Measurements from ENCODE around the gene FMNL1.

The FMNL1 gene

DNA sequence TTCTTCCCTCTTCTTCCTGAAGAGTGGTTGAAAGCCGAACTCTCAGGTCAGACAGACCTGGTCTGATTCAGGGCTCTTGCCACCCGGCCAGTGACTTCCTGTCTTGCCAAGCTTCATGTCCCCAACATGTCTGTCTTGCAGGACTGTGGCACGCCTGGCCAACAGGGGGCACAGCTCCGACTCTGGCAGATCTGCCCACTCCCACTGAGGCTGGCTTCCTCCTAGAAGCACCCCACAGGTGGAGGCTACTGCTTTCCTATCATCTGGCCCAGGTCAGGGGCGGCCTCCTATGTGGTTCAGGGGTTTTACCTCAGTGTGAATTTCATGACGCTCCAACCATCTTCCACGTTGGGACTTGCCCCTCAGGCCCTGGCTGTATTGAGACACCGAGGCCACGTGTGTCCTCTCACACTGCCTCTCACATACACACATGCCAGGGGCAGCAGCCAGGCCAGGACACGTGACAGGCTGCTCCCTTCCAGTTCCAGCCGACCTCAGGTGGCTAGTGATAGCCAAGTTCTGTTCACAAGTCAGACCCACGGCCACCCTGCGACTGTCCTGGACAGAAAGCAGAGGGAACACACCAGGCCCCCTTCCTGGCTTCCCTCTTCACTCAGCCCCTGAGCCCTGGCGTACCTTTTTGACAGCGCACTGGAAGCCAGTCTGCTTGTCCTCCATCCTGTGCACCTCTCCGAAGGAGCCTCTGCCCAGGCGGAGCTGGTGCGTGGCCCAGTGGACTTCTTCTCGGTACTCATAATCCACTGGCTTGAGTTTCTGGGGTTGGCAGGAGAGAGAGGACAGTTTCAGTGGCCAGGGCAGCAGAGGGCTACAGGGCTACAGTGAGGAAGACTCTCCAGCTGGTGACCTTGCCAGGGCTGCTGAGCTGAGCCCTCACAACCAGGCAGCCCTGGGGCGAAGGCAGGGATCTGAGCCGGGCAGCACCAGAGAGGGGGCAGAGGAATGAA lies 62.8 kb downstream of the FMNL1 start:
- no peak for DNase-seq

DNA sequence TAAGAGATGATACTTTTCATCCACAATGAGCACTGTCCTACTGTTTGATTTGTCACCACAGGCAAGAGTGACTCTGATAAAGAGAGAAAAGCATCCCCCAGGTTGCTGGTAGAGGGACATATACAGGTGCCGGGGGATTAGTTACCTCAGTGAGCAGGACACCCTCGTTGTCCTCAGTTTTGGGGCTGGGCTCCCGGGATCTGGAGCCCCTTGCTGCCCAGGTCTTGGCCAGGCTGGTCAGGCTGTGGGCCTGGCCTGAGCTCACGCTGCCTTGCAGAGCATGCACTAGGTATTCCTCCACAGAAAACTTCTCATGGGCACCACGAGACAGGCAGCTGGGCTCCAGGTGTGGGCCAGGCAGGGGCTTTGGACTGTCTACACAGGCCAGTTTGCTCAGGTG lies 64.6 kb downstream of the FMNL1 start:
- DNase-seq, result no peak

DNA sequence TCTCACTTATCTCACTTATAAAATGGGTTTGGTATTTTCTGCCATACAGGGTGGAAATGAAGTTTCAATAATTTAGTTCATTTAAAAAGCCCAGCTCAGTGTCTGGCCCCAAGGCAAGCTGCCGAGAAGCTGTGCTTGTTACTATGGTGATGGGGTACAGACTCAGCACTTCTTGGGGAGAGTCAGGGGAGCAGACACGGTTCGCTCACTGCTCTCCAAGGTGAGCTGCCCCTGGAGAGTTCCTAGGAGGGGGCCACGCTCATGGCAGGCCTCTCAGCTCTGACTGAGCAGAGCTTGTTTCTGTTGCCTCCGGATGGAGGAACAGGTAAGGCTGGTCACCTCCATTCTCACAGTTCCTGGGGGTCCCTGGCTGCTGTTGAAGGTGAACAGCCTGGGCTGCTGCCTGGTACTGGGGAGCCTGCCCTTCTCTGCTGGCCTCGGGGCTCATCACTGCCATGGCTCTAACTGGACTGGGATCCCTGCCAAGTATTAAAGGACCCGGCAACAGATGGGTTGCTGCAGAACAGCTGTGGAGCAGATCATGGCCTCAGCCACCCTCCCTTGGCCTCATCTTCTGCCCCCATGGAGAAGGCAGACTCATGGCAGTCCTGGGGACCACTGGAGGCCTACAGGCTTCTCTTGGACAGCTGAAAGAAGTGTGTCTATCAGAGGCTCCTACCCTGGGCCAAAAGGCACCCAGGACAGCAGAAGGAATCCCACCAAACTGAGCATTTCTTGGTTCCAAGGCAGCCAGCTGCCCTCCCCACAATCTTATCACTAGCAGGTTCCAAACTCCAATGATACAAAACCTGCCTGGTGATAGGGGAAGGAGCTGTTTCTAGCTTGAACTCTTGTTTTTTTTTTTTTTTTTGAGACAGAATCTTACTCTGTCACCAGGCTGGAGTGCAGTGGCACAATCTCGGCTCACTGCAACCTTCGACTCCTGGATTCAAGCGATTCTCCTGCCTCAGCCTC lies 66.1 kb downstream of the FMNL1 start:
- DNase-seq, result no peak

DNA sequence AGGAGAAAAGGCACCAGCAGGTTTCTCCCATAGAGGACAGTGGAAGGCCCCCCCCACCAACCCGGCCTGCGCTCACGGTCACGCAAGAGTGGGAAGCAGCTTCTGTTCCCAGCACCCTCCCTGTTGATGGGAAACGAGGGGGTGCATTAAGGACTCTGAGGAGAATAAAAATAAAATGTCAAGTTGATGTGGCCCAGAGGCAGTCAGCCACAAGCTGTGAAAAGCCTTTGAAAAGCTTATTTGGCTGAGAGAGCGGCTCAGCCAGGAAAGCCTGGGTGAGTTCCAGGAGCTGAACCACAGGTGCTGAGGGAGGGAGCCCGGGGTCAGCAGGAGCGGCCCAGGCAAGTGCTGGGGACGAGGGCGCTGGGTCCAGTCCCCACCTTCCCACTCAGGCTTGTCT lies 67.1 kb downstream of the FMNL1 start:
- DNase-seq, result no peak

DNA sequence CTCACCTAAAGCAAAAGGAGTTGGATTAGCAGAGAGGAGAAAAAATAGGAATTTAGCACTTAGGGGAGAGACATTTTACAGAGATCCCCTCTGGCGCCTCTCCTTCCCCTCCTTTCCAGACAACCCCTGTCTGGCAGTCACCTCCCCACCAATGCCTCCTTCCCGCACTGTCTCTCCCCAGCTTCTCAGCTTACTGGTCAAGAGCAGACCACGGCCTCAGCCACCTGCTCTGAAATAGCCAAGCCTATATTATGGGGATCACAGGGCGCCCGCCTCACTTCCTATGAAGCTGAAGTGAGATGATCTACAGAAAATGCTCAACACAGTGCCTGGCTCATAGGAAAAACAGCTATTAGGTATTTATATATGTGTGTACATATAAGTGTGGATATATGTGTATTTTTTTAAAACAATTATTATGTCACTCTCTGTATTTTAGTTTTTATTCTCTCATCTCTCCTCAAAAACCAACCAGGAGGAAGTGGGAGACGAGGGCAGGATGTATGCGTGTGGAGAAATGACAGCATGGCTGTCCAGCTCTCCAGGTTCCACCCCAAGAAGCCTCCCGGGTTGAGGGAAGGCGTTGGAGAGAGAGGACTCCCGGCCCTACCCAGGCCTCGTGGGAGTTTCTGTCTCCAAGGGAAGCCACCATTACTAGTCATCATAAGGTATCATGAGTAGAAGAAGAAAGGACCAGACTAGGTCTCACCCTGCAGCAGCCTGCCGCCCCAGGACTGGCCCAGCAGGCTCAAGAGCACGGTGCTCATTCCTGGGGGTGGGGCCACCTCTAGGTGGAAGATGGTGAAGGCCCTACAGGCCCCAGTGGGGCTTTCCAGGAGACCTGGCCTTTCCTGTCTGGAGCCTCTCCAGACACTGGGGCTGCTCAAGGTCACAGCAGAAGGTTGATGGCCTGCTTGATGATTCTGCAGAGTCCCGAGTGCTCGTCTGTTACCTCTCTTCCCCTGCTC lies 67.9 kb downstream of the FMNL1 start:
- no peak for DNase-seq

DNA sequence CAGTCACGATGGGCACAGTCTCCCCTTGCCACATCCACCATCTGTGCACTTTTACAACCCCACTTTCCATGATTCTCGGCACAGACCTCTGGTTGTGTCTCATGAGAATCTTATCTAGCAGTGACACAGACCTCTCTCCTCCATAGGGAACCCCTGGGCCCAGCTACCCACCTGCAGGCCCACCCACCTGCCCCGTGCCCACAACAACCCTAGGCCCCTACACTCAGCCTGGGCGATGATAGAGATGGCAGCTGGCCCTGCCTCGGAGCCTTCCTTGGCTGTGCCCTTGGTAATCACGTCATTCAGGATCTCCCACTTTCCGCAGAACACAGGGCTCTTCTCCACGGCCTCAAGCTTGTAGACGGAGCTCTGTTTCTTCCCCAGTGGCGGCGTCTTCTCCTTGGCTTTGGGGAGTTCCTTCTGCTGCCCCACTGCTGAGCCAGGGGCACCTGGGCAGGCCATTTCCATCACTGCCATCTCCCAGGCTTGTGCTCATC lies 68.6 kb downstream of the FMNL1 start:
- DNase-seq, result no peak

DNA sequence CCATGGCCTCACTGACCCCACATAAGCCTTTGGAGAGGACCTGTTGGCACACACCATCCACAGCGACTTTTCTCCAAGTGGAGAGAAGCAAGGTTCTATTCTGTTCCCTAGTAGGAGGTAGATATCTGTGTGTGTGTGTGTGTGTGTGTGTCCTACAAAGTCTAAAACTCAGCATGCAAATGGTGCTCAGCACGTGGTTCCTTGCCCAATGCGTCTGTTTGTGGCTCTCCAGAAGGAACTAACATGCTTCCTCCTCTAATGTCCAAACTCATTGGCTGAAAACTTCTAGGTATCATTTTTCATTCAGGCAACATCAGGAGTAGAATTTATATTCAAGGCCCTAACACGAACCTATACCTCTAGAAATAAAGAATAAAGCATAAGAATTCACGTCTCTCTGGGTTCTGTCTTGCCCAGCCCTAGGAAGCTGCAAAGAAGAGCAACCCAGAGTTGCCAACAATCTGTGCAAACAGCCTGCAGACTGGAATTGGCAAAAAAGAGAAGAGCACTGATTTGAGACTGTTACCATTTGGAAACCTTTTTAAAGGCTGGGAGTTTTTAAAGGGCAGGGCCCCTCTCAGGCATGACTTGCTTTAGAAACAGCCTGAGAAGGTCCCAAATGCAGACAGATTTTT lies 69.6 kb downstream of the FMNL1 start:
- no peak for DNase-seq

DNA sequence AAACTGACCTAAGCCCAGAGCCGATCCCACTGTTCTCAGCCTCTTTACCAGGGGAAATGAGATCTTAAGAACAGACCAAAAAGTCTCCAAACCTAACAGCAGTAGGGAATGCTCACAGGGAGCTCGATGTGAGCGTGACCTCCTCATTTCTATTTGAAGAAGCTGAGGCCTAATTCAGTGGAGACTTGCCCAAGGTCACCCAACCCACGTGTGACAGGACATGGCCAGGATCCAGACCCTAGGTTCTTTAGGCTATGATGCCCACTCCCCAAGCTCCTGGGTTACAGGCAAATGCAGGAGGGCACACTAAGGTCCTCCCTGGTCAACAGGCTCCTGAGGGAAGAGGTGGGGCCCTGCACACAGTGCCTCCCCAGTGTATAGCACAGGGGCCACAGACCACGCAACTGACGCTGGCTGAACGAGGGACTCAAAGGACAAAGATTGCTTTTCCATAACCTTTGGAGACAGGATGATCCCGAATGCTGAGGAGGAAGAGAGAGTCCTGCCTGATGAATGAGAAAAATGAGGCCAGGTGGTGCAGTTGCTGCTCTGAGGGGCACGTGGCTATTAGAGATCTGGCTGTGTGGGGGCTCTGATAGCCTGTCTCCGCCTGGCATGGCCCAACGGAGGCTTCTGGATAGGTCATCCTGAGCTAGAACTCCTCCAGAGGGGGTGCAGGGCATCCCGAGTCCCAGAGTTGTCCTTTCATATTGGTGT lies 71.2 kb downstream of the FMNL1 start:
- DNase-seq, result no peak

DNA sequence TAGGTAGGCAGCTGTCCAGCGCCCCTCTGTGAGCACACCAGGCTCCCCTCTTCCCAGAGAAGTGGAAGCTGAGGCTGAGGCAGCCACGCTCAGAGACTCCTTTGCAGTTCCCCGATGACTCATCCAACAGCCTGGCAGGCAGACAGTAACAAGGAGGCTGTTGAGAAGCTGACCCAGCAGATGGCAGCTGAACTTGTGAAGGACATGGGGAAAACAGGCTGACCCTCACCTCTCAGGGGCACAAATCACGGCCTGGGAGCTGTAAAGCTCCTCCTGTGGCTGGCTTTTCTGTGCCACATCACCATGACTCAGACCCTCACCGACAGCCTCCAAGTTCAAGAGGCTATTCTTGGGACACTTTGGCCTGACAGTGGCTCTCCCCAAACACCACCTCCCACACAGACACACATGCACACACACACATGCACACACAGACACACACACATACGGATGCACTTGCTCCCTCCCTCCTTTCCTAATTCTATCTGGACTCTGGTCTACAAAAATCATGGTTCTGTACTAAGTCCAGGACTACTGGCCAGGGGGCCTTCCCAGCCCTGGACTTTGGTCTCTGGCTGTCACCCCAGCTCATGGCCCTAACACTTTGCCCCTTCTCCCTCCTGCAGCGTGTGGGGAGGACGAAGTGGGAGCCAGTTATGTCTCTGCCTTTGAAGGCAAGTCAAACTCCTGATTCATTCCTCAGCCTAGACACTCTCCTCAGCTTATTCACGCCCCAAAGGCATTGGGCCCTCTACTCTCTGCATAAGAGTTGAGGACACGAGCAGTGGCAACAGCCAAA lies 71.9 kb downstream of the FMNL1 start:
- DNase-seq, result no peak

DNA sequence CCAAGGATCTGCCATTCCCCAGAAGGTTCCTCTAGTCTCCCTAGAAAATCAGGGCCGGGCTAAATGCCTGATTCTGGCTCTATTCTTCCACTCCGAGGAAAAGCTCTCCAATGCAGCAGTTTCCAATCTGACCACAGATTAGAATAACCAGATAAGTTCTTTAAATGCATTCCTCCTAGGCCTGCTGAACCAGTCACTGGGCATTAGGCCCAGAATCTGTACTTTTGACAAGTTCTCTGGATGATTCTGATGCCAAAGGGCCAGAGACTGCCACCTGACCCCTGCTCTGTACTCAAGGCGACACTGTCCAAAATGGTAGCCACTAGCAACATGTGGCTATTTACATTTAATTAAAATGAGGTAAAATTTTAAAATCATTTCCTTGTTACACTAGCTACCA lies 72.8 kb downstream of the FMNL1 start:
- no peak for DNase-seq

DNA sequence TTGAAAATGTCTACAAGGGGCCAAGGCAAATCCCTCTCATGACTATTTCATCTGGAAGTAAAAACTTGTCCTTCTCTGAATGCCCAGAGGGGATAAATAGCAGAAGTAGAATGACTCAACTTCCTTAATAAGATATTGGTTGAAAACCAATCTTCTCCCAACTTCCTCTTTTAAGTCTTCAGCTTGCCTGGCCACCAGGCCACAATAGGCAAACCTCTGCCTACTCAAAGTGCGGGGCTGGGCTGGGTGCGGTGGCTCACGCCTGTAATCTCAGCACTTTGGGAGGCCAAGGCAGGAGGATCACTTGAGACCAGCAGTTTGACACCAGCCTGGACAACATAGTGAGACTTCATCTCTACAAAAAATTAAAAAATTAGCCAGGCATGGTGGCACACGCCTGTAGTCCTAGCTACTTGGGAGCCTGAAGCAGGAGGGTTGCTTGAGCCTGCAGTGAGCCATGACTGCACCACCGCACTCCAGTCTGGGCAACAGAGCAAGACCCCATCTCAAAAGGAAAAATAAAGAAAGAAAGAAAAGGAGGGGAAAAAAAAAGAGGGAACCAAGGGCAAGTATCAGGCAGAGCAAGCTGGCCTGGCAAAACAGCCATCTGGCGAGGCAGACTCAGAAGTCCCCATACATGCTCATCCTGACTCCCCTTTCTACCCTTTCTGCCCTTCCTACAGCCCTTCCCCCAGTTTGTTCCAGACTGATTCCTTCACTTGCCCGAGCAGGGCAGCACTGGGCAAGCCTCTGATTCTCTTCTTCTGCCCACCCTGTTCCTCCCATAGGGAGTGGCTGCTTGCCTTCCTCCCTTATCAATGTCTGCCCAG lies 74.5 kb downstream of the FMNL1 start:
- peak; percentile 25 for DNase-seq

DNA sequence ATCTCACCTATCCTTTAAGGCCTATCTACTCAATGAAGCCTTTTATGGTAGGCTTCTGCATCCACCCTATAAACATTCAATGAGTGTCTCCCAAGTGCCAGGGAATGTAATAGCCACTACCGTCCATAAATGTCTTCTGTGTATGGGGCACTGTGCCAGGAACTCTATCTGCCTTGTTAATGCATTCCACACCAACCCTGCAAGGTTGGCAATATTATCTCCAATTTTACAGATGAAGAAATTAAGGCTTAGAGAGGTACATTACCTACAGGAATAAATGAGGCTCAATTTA lies 75.1 kb downstream of the FMNL1 start:
- no peak for DNase-seq
